IMR-90 (cell line): ENCODE measurements around the gene SMU1.

Experiments
- CEBPB ChIP-seq: IDR thresholded peaks from 2 replicates; pipeline ENCODE4 v1.6.1; 2012; ENCODE audit warnings: low read depth, low read length, improper control_type of control experiment
- CTCF ChIP-seq: conservative IDR thresholded peaks from 2 replicates; pipeline ENCODE4 v1.5.1; 2012; ENCODE audit warnings: mild to moderate bottlenecking, low read depth, low read length, improper control_type of control experiment
- MXI1 ChIP-seq: IDR thresholded peaks from 2 replicates; pipeline ENCODE4 v1.6.1; 2012; ENCODE audit warnings: low read depth, mild to moderate bottlenecking, low read length, moderate library complexity, borderline replicate concordance
- POLR2A ChIP-seq: IDR thresholded peaks from 2 replicates; pipeline ENCODE4 v1.6.1; 2012; ENCODE audit warnings: mild to moderate bottlenecking, low read depth, low read length
- RAD21 ChIP-seq: IDR thresholded peaks from 2 replicates; pipeline ENCODE4 v1.6.1; 2012; ENCODE audit warnings: low read length, improper control_type of control experiment
- RFX5 ChIP-seq: IDR thresholded peaks from 2 replicates; pipeline ENCODE4 v1.8.0; 2012; ENCODE audit warnings: low read depth, mild to moderate bottlenecking, low read length, moderate library complexity
- SMC3 ChIP-seq: fragments of 150-350 bp; IDR thresholded peaks from 2 replicates; pipeline ENCODE4 v1.6.1; 2016; ENCODE audit warnings: low read depth, mild to moderate bottlenecking, antibody characterized with exemption, low read length, moderate library complexity

GRCh38 chr9:33044162-33044673, 32.3 kb downstream of the SMU1 start:
- TF ChIP-seq CTCF = no peak
- TF ChIP-seq RFX5 = no peak
- no peak for TF ChIP-seq SMC3
- TF ChIP-seq POLR2A = peak; percentile 38; the same call in 1 of the 2 replicates
- no peak for TF ChIP-seq RAD21
- peak; percentile 23; the same call in 1 of the 2 replicates for TF ChIP-seq CEBPB
- no peak; the same call in 1 of the 2 replicates for TF ChIP-seq MXI1
